Central memory CD8-positive, alpha-beta T cell (primary cell): ENCODE results near the gene SELENOS.

Source experiments
- ATAC-seq: fragments of 150-1000 bp; cut with Tn5 transposase; replicated peaks from 2 replicates; pipeline ENCODE4 v1.10.0; 2022; ENCODE audit warnings: mild to moderate bottlenecking, moderate FRiP score, moderate number of reproducible peaks; ENCODE audit not compliant: poor library complexity, severe bottlenecking; ENCODE audit errors: extremely low read depth
- DNase-seq, 2 donors: peaks; one replicate each; pipeline ENCODE4 v3.0.0; 2021; ENCODE audit warnings: low spot score in 2 of 2
- H3K27ac Mint-ChIP-seq: one replicate; pipeline ENCODE4 v1.8.0; 2022; ENCODE audit warnings: low read depth, mild to moderate bottlenecking, moderate library complexity, mixed read lengths
- H3K27me3 Mint-ChIP-seq: one replicate; pipeline ENCODE4 v1.8.0; 2022; ENCODE audit warnings: mixed read lengths
- H3K36me3 Mint-ChIP-seq: one replicate; pipeline ENCODE4 v1.8.0; 2022; ENCODE audit warnings: mild to moderate bottlenecking, moderate library complexity, mixed read lengths; ENCODE audit not compliant: insufficient read depth
- H3K4me1 Mint-ChIP-seq: one replicate; pipeline ENCODE4 v1.8.0; 2022; ENCODE audit warnings: mixed read lengths
- H3K4me3 Mint-ChIP-seq: one replicate; pipeline ENCODE4 v1.8.0; 2022; ENCODE audit warnings: mild to moderate bottlenecking, moderate library complexity, mixed read lengths
- H3K9me3 Mint-ChIP-seq: one replicate; pipeline ENCODE4 v1.8.0; 2022; ENCODE audit warnings: mixed read lengths

The SELENOS gene

DNA sequence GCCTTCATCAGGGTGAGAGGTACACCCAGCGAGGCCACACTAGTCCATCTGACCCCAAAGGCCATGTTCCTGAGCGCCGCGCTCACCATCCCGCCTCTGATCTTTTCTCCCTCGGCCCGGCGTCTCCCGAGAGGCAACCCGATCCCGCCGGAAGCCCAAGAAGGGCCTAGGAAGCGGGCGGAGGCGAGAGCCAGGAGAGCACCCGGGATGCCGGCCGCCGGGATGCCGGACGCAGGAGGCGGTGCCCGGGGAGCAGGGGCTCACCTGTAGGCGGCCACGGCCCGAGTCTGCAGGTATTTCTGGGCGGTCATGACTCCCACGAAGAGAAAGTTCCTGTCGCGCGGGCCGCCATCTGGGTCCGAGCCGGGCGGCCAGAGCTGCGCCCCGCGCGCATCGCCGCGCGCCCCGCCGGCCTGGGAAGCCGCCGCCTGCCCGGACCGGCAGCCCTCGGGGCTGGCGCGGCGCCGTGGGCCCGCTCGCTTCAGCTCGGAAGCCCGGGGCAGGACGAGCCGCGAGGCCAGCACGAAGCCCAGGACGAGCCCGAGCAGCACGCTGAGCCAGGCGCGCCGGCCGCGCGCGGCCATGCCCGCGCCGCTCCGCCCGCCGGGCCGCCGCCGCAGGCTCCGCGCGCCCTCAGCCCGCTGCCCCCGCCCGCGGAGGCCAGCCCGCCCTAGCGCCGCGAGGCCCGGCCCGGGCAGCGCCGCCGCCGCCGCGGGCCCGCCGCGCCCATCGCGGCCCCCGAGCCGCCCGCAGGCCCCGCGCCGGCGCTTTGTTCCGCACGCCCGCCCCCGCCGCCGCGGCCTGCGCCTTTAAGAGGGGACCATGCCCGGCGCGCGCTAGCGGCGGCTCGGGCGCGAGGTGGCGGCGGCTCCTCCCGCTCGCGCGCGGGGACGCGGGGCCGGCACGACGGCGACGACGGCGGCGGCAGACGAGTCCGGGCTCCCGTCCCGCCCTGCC lies 26.1 kb downstream of the SELENOS start:
- peak; percentile 63 for ATAC-seq
- DNase-seq = no peak
- no peaks in the 10 kb centered on the region for H3K9me3 Mint-ChIP-seq

DNA sequence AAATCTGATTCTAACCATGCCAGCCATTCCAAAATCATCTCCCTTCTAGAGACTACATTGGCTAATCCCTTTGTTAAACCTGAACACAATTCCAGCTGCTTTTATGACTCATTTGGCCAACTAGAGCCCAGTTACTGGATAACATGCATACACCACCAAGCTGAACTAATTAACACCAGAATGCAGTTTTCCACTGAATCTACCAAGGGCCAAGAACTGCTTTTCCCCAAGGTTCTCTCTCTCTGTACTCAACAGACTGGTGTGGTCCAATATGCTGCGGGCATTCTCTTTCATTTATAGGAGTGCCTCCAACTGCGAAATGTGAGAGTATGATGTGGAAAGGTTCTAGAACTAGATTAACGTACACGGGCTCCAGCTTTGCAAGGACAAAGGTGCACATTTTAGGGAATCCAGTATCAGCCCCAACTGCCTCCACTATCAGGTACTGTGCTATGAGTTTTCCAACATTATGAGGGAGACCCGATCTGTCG lies 26.9 kb downstream of the SELENOS start:
- ATAC-seq = no peak
- Mint-ChIP-seq H3K9me3 (no peaks in the 10 kb centered on the region), H3K27ac (peak overlapping the region; percentile 67), H3K27me3 (no peaks in the 10 kb centered on the region), H3K36me3 (peaks cover 15% of the 10 kb centered on the region), H3K4me3 (peak overlapping the region; percentile 86), H3K4me1 (peaks cover 54% of the 10 kb centered on the region)
- no peak for DNase-seq

More for the DNA sequence above, 26.1 kb downstream of the SELENOS start:
- H3K36me3 Mint-ChIP-seq = peaks cover 15% of the 10 kb centered on the region
- H3K4me3 Mint-ChIP-seq = peak overlapping the region; percentile 97
- peaks cover 46% of the 10 kb centered on the region for H3K4me1 Mint-ChIP-seq
- peak overlapping the region; percentile 80 for H3K27ac Mint-ChIP-seq
- H3K27me3 Mint-ChIP-seq = no peaks in the 10 kb centered on the region

DNA sequence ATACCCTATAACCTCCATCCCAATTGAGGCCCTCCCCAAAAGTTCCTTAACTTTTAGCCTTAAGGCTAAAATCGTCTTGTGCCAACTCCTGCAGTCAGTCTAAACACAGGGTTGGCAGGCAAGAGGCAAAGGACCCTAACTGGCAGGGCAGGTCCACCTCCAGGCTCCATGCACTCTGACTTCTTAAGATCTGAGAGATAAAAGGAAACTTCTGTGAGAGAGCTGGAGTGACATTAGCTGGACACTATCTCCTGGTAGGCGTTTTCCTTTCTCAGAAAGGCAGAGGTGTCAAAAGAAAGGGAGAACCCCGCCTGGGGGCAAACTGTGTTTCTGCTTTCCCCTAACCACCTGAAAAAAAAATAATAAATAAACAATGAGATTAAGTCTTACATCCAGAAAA lies 29.0 kb downstream of the SELENOS start:
- peaks cover 75% of the 10 kb centered on the region for H3K4me1 Mint-ChIP-seq
- no peak for DNase-seq
- ATAC-seq = no peak
- H3K27ac Mint-ChIP-seq = peak overlapping the region; percentile 54
- no peaks in the 10 kb centered on the region for H3K9me3 Mint-ChIP-seq
- H3K36me3 Mint-ChIP-seq = peaks cover 15% of the 10 kb centered on the region
- no peak overlapping the region for H3K4me3 Mint-ChIP-seq
- H3K27me3 Mint-ChIP-seq = no peaks in the 10 kb centered on the region

DNA sequence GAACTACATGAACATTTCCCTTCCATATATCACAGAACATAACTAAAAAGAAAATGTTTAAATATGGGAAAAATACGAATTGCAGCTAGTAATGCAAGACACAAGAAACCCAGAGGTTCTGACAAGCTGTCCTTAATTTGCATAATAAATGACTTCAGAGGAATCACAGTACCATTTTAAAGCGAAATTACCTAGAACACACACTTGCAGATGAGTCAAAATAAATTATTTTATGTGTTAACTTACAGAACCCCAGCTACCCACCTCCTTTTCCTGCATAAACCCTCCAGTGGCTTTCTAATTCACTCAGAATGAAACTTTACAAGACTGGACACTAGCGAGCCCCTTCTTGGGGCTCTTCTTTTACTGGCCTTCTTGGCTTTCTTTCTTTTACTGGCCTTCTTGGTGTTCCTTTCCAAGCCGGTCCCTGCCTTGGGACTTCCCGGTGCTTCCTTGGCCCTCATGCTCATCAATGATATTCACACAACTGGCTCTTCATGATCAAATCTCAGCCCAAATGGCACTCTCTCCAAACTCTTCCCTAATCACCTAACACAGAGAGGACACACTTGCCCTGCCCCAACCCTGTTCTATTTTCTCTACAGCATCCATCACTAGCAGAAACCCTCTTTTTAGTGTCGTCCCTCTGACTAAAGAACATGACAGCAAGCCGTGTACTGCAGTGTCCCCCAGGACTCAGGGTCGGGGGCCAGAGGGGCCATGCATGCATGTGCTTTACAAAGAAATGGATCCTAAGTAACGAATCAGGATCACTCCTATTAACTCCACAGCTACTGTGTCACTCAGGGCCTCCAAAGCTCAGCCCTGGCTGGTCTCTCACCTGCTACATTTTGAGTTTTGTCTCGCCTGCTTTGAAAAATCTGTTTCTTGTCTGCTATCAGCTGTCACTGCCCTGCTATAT lies 30.2 kb downstream of the SELENOS start:
- Mint-ChIP-seq H3K36me3 (peaks cover 15% of the 10 kb centered on the region), H3K27me3 (no peaks in the 10 kb centered on the region), H3K9me3 (no peaks in the 10 kb centered on the region), H3K27ac (peak overlapping the region; percentile 54), H3K4me1 (peaks cover 79% of the 10 kb centered on the region), H3K4me3 (peak overlapping the region; percentile 47)
- ATAC-seq (no peak), DNase-seq (no peak)

DNA sequence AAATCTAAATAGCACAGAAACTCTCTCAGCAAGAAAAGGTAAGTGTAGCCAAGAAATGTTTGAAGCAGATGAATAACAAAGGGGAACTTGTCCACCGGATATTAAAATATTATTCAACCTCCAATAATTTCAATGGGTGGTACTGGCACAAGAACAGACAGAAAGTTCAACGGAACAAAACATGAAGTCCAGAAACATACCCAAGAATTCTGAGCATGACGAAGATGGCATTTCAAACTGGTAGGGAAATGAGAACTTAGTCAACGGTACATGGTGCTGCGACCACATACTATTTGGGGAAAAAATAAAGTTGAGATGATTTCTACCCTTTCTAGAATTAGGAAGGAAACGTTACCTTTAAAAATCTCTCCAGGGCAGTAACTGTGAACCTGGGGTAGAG lies 30.9 kb downstream of the SELENOS start:
- ATAC-seq = no peak
- H3K9me3 Mint-ChIP-seq = no peaks in the 10 kb centered on the region
- no peak for DNase-seq
- H3K4me3 Mint-ChIP-seq = peak overlapping the region; percentile 47
- no peaks in the 10 kb centered on the region for H3K27me3 Mint-ChIP-seq
- H3K27ac Mint-ChIP-seq = peak overlapping the region; percentile 93
- peaks cover 15% of the 10 kb centered on the region for H3K36me3 Mint-ChIP-seq
- H3K4me1 Mint-ChIP-seq = peaks cover 85% of the 10 kb centered on the region

DNA sequence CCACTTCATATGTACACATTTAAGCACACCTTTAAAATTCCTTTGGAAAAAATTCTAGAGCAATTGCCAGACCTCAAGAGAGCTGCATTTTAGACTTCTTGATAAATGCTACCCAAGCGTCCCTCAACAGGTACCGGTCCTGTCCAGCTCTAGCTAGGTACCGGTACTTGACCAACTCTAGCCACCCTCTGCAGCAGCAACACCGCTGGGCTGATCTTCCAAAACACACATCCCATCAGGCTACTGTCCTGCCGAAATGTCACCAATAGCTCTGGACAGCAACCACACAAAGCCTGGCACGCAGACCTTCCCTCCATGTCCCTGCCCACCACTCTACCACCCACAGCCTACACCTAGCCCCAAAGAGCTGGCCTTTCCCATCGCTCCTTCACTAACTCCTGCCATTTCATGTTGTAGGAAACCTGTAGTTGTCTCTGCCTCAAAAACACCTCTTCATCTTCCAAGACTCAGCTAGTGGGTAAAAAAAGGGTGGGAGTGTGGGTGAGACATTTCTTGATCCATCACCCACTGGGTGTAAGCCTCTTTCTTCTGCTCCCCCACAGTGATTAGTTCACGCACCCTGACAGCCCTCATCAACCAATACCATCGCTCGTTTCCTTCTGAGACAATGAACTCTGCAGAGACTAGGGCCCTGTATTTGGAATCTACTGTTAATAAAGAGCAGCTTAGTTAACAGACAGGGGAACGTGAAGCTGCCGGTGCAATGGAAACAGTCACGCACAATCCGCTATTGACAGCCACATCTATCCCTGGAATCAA lies 32.2 kb downstream of the SELENOS start:
- no peaks in the 10 kb centered on the region for H3K9me3 Mint-ChIP-seq
- ATAC-seq (no peak), DNase-seq (no peak)
- peak overlapping the region; percentile 74 for H3K4me3 Mint-ChIP-seq
- peaks cover 79% of the 10 kb centered on the region for H3K4me1 Mint-ChIP-seq
- peaks cover 6% of the 10 kb centered on the region for H3K36me3 Mint-ChIP-seq
- peak overlapping the region; percentile 93 for H3K27ac Mint-ChIP-seq
- H3K27me3 Mint-ChIP-seq = no peaks in the 10 kb centered on the region

DNA sequence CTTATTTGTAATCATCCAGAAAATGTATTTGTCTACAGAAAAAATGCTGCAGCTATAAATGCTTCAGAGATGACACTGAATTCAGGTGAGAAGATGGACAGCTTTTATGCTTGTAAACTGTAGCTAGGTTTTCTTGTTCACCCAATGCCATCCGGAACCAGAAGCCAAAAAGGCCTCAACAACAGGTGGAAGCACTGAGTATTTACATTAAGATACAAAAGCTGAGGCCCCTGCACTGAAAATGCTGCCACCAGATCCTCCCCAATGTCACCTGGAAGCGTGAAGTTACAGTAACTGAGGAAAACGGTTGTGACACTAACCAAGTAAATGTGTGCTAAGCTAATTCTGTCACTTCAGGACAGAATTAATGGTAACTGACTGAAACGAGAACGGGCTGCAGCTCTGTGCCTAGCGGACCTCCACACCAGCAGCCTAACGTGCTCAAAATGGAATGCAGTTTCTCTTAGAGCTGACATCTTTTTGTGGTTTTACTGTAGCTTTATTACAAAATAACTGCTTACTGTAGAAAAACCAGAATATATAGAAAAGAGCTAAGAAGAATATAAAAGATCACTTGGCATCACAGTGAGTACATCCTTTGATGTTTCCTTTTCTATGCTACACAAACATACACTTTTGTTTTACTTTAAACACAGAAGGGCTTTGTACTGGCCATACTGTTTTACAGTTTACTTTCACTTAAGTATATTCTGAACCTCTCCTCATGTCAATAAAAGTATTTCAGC lies 33.1 kb downstream of the SELENOS start:
- no peak for ATAC-seq
- Mint-ChIP-seq H3K27ac (peak overlapping the region; percentile 93), H3K4me3 (peak overlapping the region; percentile 74), H3K4me1 (peaks cover 79% of the 10 kb centered on the region), H3K9me3 (no peaks in the 10 kb centered on the region), H3K36me3 (peaks cover 7% of the 10 kb centered on the region), H3K27me3 (no peaks in the 10 kb centered on the region)
- DNase-seq = no peak

DNA sequence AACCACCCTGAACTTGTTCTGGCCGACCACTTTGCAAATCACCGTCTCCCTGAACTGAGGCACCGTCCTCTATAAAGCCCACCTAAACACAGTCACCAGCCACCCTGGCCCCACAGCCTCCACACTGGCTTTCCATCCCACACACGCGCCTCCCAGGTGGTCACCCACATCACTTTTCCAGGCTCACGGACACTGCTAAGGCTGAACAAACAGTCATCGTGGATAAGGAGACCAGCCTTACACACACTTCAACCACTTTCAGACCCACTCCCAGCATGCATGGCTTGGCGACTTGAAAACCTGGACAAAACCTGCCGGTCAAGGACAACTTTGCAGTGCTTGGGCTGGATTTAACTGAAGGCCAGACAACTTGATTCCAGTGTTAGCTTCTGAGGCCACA lies 33.9 kb downstream of the SELENOS start:
- DNase-seq = no peak
- H3K36me3 Mint-ChIP-seq = peaks cover 7% of the 10 kb centered on the region
- peak overlapping the region; percentile 74 for H3K4me3 Mint-ChIP-seq

DNA sequence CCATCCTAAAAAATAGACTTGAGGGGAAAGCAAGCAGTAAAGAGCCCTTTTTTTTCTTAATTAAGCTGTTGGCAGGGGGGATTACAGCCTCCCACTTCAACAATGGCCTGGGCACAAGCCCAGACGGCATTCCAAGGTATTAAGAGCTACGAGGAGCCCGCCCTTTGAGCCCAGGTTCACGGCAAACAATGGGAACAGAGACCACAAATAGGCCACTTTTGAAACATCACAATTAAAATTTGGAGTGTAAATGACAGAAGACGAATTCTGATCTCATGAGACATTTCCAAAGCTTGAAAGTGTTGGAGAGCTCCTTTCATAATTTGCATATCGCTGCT lies 34.3 kb downstream of the SELENOS start:
- H3K4me3 Mint-ChIP-seq = peak overlapping the region; percentile 74
- H3K9me3 Mint-ChIP-seq = no peaks in the 10 kb centered on the region
- H3K27ac Mint-ChIP-seq = peak overlapping the region; percentile 93
- peaks cover 81% of the 10 kb centered on the region for H3K4me1 Mint-ChIP-seq
- DNase-seq = no peak
- ATAC-seq = no peak
- peaks cover 5% of the 10 kb centered on the region for H3K36me3 Mint-ChIP-seq
- no peaks in the 10 kb centered on the region for H3K27me3 Mint-ChIP-seq

More for the DNA sequence above, 33.9 kb downstream of the SELENOS start:
- Mint-ChIP-seq H3K27ac (peak overlapping the region; percentile 93), H3K9me3 (no peaks in the 10 kb centered on the region), H3K27me3 (no peaks in the 10 kb centered on the region), H3K4me1 (peaks cover 84% of the 10 kb centered on the region)
- no peak for ATAC-seq

DNA sequence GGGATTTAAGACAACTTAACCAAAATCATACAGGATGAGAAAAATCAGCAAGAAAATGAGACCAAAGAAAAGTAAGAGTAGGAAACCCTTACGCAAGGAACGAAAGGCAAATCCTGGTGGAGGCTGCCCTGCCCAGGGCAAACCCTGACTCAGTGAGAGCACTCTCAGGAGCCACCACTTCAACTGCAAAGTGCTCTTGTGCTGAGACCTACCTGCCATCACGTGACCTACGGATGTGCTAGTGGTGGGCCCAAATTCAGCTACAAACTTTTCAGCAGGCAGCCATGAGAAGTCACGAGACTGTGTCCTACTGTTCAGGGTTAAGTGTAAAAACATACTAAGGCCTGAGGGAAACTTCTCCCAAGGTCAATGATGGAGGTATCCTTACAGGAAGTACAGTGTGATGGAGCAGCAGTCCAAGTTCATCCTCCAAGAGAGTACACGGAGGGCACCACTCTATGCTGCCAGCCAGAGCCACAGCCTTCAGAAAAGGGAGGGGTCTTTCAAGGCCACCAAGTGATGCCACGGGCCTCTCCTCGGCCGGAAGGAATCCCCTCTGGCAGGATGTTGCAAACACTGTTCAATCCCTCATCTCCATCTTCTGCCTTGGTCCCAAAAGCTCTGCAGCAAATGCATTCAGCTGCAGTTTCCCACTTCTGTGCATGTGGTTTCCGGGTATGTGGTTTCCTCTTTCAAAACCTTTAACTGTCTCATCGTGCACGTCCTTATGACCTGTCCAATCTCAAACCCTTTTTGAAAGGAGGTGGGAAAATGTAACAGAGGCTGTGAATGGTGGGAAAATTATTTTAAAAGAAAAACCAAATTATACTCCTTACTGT lies 34.9 kb downstream of the SELENOS start:
- DNase-seq (peak; percentile 38 to 73), ATAC-seq (peak; percentile 94)
- peaks cover 5% of the 10 kb centered on the region for H3K36me3 Mint-ChIP-seq
- H3K9me3 Mint-ChIP-seq = no peaks in the 10 kb centered on the region
- H3K4me1 Mint-ChIP-seq = peaks cover 82% of the 10 kb centered on the region
- peak overlapping the region; percentile 93 for H3K27ac Mint-ChIP-seq
- peak overlapping the region; percentile 74 for H3K4me3 Mint-ChIP-seq
- H3K27me3 Mint-ChIP-seq = no peaks in the 10 kb centered on the region

DNA sequence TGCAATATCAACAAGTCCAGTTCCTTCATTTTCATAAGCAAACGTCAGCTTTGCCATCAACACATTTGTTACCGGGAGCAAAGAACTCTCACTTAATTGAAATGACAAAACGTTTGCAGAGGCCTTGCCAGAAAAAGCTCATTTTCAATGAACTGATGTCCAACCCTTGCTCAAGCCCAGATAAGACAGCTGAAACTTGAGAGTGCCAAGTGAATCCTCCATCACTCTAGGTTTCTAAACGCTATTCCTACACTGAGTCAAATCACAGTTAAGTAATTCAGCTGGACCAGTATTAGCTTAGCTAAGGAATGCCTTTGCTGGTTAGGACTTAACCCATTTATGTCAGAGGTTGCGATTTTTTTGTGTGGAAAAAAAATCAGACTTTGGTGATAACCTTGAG lies 36.9 kb downstream of the SELENOS start:
- Mint-ChIP-seq H3K36me3 (peaks cover 12% of the 10 kb centered on the region), H3K9me3 (no peaks in the 10 kb centered on the region), H3K4me3 (no peak overlapping the region), H3K27me3 (no peaks in the 10 kb centered on the region), H3K4me1 (peaks cover 67% of the 10 kb centered on the region), H3K27ac (peak overlapping the region; percentile 87)
- no peak for DNase-seq
- no peak for ATAC-seq
